Panc1 (cell line): ENCODE data around the gene CDX1. TPM values are rescaled to one million over a fixed set of nuclear protein-coding genes. Genes with fewer than 3 reads are reported as not detected.

Experiments
- ATAC-seq: fragments of 200-7000 bp; cut with Tn5 transposase; 2 replicates; pipeline ENCODE4 v1.9.1; 2020; ENCODE audit warnings: mild to moderate bottlenecking, moderate library complexity
- Bru-seq: library from RNA; stranded (reverse); fragments of 400-500 nt; gene quantifications from one replicate; lab custom pipeline; 2021; lab: Mats Ljungman, UMichigan
- BruChase-seq, 2 experiments: library from RNA; stranded (reverse); fragments of 400-500 nt; gene quantifications; one replicate each; lab custom pipeline; 2021; lab: Mats Ljungman, UMichigan
- BruUV-seq: library from RNA; stranded (reverse); fragments of 400-500 nt; replicated peaks from 2 replicates; lab custom pipeline; 2021; lab: Mats Ljungman, UMichigan
- CTCF ChIA-PET: fragments of 300-600 bp; sonication (Branson Sonifier 250); formaldehyde crosslinking; loops from one replicate; lab custom pipeline; 2022; ENCODE audit warnings: antibody characterized with exemption; lab: Charles Lee
- POLR2A ChIA-PET: fragments of 300-600 bp; sonication (Branson Sonifier 250); formaldehyde crosslinking; loops from one replicate; lab custom pipeline; 2022; ENCODE audit warnings: antibody characterized with exemption; lab: Charles Lee
- DNase-seq: peaks from one replicate; pipeline ENCODE4 v3.0.0-alpha.2; 2010; ENCODE audit warnings: low read depth, low spot score
- H3K27ac ChIP-seq: 2 replicates; pipeline ENCODE4 v1.5.1; 2011; ENCODE audit warnings: mild to moderate bottlenecking, low read length, inconsistent platforms
- H3K27me3 ChIP-seq: fragments of 200-500 bp; sonication (Bioruptor generic); 2 replicates; pipeline ENCODE4 v1.6.0; 2014; ENCODE audit warnings: low read length, inconsistent platforms; ENCODE audit not compliant: control insufficient read depth, insufficient read depth
- H3K36me3 ChIP-seq: fragments of 200-500 bp; sonication (Bioruptor generic); 2 replicates; pipeline ENCODE4 v1.5.1; 2014; ENCODE audit warnings: inconsistent platforms, mild to moderate bottlenecking, low read length, moderate library complexity; ENCODE audit not compliant: control insufficient read depth, insufficient read depth
- H3K4me1 ChIP-seq: 2 replicates; pipeline ENCODE4 v1.5.1; 2011; ENCODE audit warnings: inconsistent platforms, mild to moderate bottlenecking, low read length, moderate library complexity; ENCODE audit not compliant: control insufficient read depth, insufficient read depth
- H3K4me3 ChIP-seq, 2 experiments: 2 replicates each; pipeline ENCODE4 v1.5.1; 2011 to 2012; ENCODE audit warnings: low read depth in 2 of 2, low read length in 2 of 2, mild to moderate bottlenecking in 2 of 2, inconsistent platforms in 1 of 2, moderate library complexity in 1 of 2
- H3K9me3 ChIP-seq: fragments of 200-500 bp; sonication (Bioruptor generic); 2 replicates; pipeline ENCODE4 v1.5.1; 2014; ENCODE audit warnings: low read depth, mild to moderate bottlenecking, inconsistent platforms, low read length, moderate library complexity; ENCODE audit not compliant: control insufficient read depth, insufficient read depth
- CTCF ChIP-seq: fragments of 450-650 bp; IDR thresholded peaks from 2 replicates; pipeline ENCODE4 v1.5.1; 2017; ENCODE audit warnings: mild to moderate bottlenecking
- POLR2AphosphoS5 ChIP-seq: IDR thresholded peaks from 2 replicates; pipeline ENCODE4 v1.6.1; 2012; ENCODE audit warnings: mild to moderate bottlenecking, low read depth, low read length, moderate library complexity
- REST ChIP-seq, 2 experiments: IDR thresholded peaks; 2 replicates each; pipeline ENCODE4 v1.6.1; 2011 to 2012; ENCODE audit warnings: low read depth in 2 of 2, control low read depth in 1 of 2, low read length in 1 of 2, mild to moderate bottlenecking in 1 of 2, moderate library complexity in 1 of 2; ENCODE audit not compliant: insufficient read depth in 1 of 2
- SIN3A ChIP-seq: IDR thresholded peaks from 2 replicates; pipeline ENCODE4 v1.6.1; 2012; ENCODE audit warnings: low read depth, mild to moderate bottlenecking, low read length, moderate library complexity, borderline replicate concordance; ENCODE audit not compliant: insufficient read depth
- TCF7L2 ChIP-seq: IDR thresholded peaks from 2 replicates; pipeline ENCODE4 v1.6.1; 2011; ENCODE audit warnings: mild to moderate bottlenecking, low read depth, low read length, inconsistent platforms
- in situ Hi-C: cut with HindIII; loops from 2 replicates; pipeline ENCODE4 v1.10.0; 2016; ENCODE audit warnings: low sequenced_read_pairs, low pct_unique_long_range_greater_than_20kb
- intact Hi-C: fragments of 100-400 bp; cut with micrococcal nuclease; formaldehyde crosslinking; loops from one replicate; pipeline ENCODE4 v1.10.0; 2022; ENCODE audit not compliant: unreplicated experiment
- long read RNA-seq: library from polyadenylated mRNA; unstranded; transcript quantifications from one replicate; pipeline ENCODE4 v2.0.0, GENCODE V29; 2021; ENCODE audit not compliant: unreplicated experiment
- polyA plus RNA-seq: library from polyadenylated mRNA; unstranded; fragments of >200 nt; gene quantifications from one replicate; pipeline ENCODE4 v1.2.1, GENCODE V29; 2012; ENCODE audit warnings: missing spikeins; ENCODE audit not compliant: insufficient read length
- total RNA-seq: library from RNA; stranded (reverse); gene quantifications from one replicate; pipeline ENCODE4 v1.2.1, GENCODE V29; 2021; ENCODE audit not compliant: unreplicated experiment

Gene CDX1
- total RNA-seq (not detected), Bru-seq, nascent RNA (not detected), BruChase-seq, experiment 1, labeled RNA remaining after a 2-hour chase (percentile 5 among the genes with signal in this experiment), BruChase-seq, experiment 2, labeled RNA remaining after a 6-hour chase (percentile 5 among the genes with signal in this experiment)
- polyA plus RNA-seq, result not detected
- long read RNA-seq, result 0 reads

DNA sequence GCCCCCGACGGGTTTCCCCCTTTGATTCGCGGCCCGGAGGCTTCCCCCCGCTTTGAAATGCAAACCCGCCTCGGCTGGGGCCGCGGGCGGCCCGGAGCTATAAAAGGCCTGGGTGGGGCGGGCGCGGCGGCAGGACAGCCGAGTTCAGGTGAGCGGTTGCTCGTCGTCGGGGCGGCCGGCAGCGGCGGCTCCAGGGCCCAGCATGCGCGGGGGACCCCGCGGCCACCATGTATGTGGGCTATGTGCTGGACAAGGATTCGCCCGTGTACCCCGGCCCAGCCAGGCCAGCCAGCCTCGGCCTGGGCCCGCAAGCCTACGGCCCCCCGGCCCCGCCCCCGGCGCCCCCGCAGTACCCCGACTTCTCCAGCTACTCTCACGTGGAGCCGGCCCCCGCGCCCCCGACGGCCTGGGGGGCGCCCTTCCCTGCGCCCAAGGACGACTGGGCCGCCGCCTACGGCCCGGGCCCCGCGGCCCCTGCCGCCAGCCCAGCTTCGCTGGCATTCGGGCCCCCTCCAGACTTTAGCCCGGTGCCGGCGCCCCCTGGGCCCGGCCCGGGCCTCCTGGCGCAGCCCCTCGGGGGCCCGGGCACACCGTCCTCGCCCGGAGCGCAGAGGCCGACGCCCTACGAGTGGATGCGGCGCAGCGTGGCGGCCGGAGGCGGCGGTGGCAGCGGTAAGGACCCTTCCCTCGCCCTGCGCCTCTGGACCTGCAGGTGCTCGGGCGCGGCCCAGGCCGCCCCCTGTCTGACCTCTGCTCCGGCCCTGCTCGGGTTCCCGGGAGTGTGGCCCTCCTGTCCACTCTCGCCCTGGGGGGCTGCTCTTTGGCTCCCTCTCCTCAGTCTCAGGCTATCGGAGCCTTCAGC is at the start of gene CDX1:
TSS of gene CDX1 (plus strand) at position 129 of the 862 bp plus-strand sequence. CDS start at position 228, 99 bp downstream.
- Histone ChIP-seq H3K27me3 (no peaks in the 10 kb centered on the region; the same call in 1 of the 2 replicates), H3K4me1 (no peaks in the 10 kb centered on the region), H3K4me3 (no peak within 1 kb of the TSS), H3K36me3 (no peaks in the 10 kb centered on the region), H3K27ac (no peak within 1 kb of the TSS), H3K9me3 (no peaks in the 10 kb centered on the region)
- in situ Hi-C loops (no loop called here), intact Hi-C loops (no loop called here)
- ATAC-seq (no peak), DNase-seq (no peak)
- no TSS peak for BruUV-seq
- TF ChIP-seq TCF7L2 (no peak), POLR2AphosphoS5 (no peak), SIN3A (no peak), CTCF (no peak), REST (IDR thresholded peaks at IDR 0.05; ENCODE audit: insufficient read depth in 1 of 2, low read depth in 2 of 2, low read length in 1 of 2) (no peak)
- ChIA-PET CTCF (interaction anchor here (0.8 kb wide), 1 partner anchor 35 kb away, joined by 6 read pairs; no protein-coding TSS in a partner anchor), POLR2A (no interaction called here)

GRCh38 chr5:150117945-150118560 is 48.5 kb upstream of the CDX1 start:
- no peaks in the 10 kb centered on the region for H3K27me3 ChIP-seq
- intact Hi-C loops, result no loop called here
- no peak overlapping the region for H3K4me3 ChIP-seq
- no peak overlapping the region for H3K27ac ChIP-seq
- peaks cover 7% of the 10 kb centered on the region for H3K4me1 ChIP-seq
- DNase-seq (no peak), ATAC-seq (no peak)
- no peaks in the 10 kb centered on the region for H3K36me3 ChIP-seq
- no TSS peak for BruUV-seq
- CTCF ChIA-PET, result no interaction called here
- TF ChIP-seq POLR2AphosphoS5, result no peak
- TF ChIP-seq CTCF, result no peak
- no peak for TF ChIP-seq SIN3A
- TF ChIP-seq REST (IDR thresholded peaks at IDR 0.05; ENCODE audit: insufficient read depth in 1 of 2, low read depth in 2 of 2, low read length in 1 of 2), result no peak
- no peak for TF ChIP-seq TCF7L2
- POLR2A ChIA-PET, result interaction anchor here (0.5 kb wide), 1 partner anchor 108 kb away, joined by 9 read pairs; no protein-coding TSS in a partner anchor
- H3K9me3 ChIP-seq, result no peaks in the 10 kb centered on the region
- in situ Hi-C loops, result no loop called here
